OCI-M2 (cell line): ENCODE data around the gene TCF12.

ENCODE experiments used
- DNase-seq: peaks from one replicate; lab custom pipeline; 2025; ENCODE audit not compliant: unreplicated experiment; lab: John Stamatoyannopoulos, UW

Gene TCF12

DNA sequence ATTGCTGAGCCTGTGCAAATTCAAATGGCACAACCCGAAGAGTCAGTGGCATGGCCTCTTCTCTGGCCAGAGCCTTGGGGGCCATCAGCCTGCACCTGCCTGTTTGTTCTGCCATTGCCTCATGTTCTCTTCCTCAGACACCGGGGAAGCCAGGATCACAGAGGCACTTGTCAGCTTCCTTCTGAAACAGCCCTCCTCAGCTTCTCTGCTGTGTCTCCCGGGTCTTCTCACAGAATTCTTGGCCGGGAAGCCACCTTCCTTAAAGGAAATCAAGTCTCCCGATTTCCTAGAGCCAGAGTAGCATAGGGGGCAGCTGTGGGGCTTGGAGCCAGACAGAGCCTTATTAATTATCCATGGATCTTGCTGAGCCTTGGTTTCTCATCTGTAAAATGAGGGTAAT lies 410.5 kb downstream of the TCF12 start:
- DNase-seq: no peak

DNA sequence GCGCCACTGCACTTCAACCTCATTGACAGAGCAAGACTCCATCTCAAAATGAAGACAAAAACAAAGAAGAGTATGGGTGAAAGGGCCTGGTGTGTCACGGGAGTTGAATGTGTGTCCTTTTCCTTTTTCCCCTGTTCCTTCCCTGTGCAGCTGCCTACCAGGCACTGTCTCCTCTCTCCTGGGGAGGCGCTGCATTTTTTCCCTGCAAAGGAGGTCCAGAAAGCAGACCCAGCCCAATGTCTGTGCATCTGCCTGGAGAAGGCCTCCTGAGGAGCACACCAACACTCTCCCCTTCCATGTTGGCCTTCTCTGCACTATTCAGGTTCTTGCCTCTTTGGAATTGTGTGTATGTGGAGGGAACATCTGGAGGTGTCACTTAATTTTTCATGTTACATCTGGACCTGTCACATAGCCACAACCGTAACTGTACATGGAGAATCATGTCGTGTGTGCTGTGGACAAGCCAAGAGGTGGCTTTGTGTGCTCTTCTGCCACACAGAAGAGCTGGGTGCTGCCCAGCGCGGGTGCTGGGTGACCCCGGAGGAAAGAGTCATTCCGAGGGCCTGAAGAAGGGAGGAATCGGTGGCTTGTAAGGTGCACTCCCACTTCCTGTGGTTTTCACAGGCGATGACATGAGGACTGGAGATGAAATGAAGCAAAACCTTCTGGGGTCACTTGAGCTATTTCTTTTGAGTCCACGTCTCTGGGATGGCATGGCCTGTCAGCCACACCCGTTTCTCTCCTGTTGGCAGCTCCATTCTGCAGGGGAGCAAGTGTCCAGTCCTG lies 411.3 kb downstream of the TCF12 start:
- DNase-seq: no peak

GRCh38 chr15:57330619-57331340 lies 412.3 kb downstream of the TCF12 start:
- no peak for DNase-seq

GRCh38 chr15:57332326-57332725 lies 413.9 kb downstream of the TCF12 start:
- DNase-seq: no peak

DNA sequence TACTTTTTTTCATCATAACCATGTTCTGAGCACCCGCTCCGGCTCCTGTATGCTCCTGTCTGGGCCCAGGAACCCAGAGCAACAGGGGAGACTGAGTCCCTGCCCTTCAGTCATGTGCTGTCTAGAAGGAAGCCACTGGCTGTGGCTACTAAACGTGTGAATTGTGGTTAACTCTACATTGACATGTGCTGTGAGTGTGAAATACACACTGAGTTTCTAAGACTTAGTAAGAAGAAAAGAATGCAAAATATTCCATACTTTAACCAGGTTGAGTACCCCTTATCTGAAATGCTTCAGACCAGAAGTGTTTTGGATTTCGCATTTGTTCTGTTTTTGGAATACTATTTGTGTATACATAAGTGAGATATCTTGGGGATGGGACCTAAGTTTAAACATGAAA lies 415.0 kb downstream of the TCF12 start:
- no peak for DNase-seq

- DNase-seq: no peak
These were observed 415.8 kb downstream of the TCF12 start for GRCh38 chr15:57334257-57334656.

DNA sequence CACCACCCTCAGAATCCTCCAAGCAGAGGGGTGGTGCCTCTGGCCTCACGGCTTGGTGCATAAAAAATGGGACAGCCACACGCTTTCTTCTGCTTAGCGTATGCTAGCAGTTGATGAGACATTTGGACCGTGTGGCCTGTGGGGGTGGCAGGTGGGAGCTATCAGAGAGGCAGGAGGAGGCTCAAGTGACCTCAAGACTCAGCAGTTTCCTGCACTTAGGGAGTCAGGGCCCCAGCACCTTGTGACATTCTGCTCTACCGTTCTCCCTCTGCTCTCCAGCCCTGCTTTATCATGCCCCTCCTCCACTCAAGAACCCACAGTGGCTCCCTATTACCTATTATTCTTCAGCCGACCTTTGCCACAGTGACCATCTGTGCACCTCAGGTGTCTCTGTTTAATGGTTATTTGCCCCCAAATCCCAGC lies 416.9 kb downstream of the TCF12 start:
- no peak for DNase-seq

DNA sequence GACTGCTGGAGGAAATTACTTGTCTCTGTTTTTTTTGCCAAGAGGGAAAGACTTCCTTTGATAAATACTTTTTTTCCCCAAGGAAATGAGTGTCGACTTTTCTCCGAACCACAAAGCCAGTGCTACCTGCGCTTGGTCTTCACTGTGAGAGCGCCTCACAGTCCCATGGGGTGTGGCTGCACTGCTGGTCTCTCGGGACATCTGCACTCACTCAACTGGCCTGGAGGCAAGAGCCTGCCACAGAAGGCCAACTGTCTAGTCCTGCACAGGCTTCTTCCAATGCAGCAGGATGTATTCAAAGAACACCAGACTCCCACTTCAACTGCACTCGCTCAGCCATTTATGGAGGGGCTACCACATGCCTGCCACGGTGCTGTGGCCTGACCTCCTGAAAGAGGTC lies 417.3 kb downstream of the TCF12 start:
- no peak for DNase-seq

GRCh38 chr15:57337868-57338411 lies 419.5 kb downstream of the TCF12 start:
- no peak for DNase-seq

DNA sequence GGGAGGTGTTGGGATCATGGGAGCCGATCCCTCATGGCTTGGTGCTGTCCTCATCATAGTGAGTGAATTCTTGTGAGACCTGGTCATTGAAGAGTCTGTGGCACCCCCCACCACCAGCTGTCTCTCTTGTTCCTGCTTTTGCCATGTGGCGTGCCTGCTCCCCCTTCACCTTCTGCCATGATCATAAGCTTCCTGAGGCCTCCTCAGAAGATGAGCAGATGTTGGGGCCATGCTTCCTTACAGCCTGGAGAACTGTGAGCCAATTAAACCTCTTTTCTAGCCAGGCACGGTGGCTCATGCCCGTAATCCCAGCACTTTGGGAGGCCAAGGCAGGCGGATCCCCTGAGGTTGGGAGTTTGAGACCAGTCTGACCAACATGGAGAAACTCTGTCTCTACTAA lies 420.9 kb downstream of the TCF12 start:
- DNase-seq: no peak
